ENCODE results near the gene MUC22.
"Not testable (repeated sequence)": the region's sequence is repeated elsewhere in the genome, so short reads cannot be mapped to it uniquely, and the experiment has no call there.

Gene MUC22

GRCh38 chr6:31010393-31011060 lies at the start of gene MUC22:
TSS of gene MUC22 (plus strand) at chr6:31010474. CDS start at chr6:31010707, 233 bp downstream.
- DNase-seq (ENCODE audit: extremely low read depth in 1 of 2, low read depth in 1 of 2): no peak

DNA sequence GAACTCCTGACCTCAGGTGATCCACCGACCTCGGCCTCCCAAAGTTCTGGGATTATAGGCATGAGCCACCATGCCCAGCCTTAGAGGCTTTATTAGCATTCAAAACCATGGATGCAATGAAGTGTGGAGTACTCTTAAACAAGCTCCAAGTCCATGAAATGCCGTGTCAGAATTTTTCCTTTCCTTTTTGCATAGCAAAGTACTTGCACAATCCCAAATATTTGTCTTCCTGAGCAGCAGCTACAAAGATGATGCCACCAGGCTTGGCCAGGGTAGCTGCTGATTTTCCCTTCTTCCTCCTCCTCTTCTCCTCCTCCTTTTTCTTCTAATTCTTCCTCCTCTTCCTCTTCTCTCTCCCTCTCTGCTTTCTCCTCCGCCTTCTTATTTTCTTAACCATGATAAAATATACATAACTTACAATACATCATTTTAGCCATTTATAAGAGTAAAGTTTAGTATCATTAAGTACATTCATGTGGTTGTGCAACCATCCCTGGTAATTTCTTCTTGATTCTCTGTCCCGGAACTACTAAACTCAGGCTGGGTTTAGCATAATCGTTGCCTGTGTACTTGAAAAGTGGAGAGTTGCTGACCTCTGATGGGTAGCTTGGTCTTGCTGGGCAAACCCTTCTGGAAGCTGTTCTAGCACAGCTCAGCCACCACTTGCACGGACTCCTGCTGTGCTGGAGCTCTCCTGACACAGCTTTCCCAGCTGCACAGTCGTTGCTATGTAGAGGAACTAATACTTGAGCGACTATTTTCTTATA lies 49.2 kb upstream of the MUC22 start:
- no peak for DNase-seq (ENCODE audit: extremely low read depth in 1 of 2, low read depth in 1 of 2)

DNA sequence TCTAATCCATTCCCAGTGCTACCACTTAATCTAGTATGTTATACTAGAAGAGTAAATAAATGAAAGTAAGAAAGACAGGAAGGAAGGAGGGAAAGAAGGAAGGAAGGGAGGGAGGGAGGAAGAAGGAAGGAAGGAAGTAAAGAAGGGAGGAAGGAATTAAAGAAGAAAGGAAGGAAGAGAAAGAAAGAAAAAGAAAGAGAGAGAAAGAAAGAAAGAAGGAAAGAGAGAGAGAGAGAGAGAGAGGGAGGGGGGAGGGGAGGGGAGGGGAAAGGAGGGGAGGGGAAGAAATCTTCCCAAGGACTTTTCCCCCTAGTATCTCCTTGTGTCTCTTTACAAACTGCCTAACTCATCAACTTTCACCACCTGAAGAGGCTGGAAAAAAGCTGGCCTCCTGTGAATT lies 47.6 kb upstream of the MUC22 start:
- no peak for DNase-seq (ENCODE audit: extremely low read depth in 1 of 2, low read depth in 1 of 2)

- DNase-seq (ENCODE audit: extremely low read depth in 1 of 2, low read depth in 1 of 2): no peak
Measured at GRCh38 chr6:30963641-30964040, 46.6 kb upstream of the MUC22 start.

- no peak for DNase-seq (ENCODE audit: extremely low read depth in 1 of 2, low read depth in 1 of 2)
Measured at GRCh38 chr6:30964075-30964474, 46.2 kb upstream of the MUC22 start.

GRCh38 chr6:30965140-30965601 lies 45.1 kb upstream of the MUC22 start:
- DNase-seq (ENCODE audit: extremely low read depth in 1 of 2, low read depth in 1 of 2): no peak

- DNase-seq (ENCODE audit: extremely low read depth in 1 of 2, low read depth in 1 of 2): no peak
Measured at GRCh38 chr6:30966154-30966553, 44.1 kb upstream of the MUC22 start.

DNA sequence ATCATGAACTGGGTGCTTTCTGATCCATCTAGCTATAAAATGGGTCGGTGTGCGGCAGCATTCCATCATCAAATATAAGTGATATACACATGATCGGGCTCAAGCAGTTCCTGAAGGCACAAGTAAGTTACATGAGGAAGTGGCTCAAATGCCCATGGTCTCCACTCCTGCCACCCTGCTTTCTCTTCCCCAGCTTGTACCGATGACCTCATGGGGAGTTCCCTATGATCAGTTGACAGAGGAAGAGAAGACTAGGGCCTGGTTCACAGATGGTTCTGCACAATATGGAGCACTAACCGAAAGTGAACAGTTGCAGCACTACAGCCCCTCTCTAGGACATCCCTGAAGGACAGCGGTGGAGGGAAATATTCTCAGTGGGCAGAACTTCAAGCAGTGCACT lies 41.1 kb upstream of the MUC22 start:
- DNase-seq (ENCODE audit: extremely low read depth in 1 of 2, low read depth in 1 of 2): not testable (repeated sequence)

DNA sequence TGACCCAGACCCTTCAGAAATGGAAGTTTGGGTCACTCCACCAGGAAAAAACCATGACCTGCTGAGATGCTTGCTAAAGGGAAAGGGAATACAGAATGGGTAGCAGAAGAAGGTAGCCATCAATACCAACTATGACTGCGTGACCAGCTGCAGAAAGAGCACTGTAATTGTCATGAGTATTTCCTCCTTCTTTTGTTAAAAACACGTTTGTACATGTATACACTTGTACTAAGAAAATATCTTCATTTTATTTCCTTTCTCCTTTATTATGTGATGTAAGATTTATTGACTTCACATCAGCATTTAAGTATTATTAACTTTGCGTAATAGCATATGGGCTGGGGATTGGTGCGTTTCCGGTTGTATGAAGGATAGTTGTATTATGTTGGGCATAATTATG lies 39.3 kb upstream of the MUC22 start:
- no peak for DNase-seq (ENCODE audit: extremely low read depth in 1 of 2, low read depth in 1 of 2)

DNA sequence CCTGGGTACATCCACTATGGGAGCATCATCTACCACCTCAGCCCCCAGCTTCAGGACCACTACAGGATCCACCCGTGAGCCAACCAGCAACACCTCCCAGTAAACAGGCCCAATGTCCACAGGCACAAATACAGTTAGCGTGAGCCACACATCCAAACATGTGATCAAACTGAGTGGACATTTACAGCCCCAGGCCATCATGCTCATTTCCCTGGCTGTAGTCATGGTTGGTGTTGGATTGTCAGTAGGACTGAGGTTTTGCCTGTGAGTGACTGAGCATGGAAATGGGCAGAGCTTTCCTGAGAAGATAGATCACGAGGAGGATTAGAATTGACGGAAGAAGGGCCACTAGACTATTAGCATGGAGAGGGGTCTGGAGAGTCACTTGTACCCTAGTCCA lies 37.5 kb upstream of the MUC22 start:
- DNase-seq (ENCODE audit: extremely low read depth in 1 of 2, low read depth in 1 of 2): no peak

GRCh38 chr6:30974490-30975252 lies 35.6 kb upstream of the MUC22 start:
- no peak for DNase-seq (ENCODE audit: extremely low read depth in 1 of 2, low read depth in 1 of 2)

- no peak for DNase-seq (ENCODE audit: extremely low read depth in 1 of 2, low read depth in 1 of 2)
Measured at GRCh38 chr6:30979141-30979540, 31.1 kb upstream of the MUC22 start.

DNA sequence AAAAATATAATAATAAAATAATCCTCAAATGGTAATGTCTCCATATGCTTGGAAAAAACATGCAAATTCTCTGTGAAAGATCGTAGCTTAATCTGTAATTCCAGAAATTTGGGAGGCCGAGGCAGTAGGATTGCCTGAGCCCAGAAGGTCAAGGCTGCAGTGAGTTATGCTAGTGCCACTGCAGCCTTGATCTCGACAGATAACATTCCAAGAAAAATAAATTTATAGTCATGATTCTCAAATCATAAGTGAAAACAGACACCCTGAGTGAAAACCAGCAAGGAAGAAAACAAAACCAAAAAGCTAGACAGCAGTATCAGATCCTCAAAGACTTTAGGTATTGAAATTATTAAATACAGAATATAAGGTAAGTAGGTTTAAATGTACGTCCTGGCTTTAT lies 30.6 kb upstream of the MUC22 start:
- DNase-seq (ENCODE audit: extremely low read depth in 1 of 2, low read depth in 1 of 2): no peak

- DNase-seq (ENCODE audit: extremely low read depth in 1 of 2, low read depth in 1 of 2): no peak
Measured at GRCh38 chr6:30981942-30982772, 28.1 kb upstream of the MUC22 start.

GRCh38 chr6:30983439-30983838 lies 26.8 kb upstream of the MUC22 start, which contains the start of gene MUC21:
TSS of gene MUC21 (plus strand) at chr6:30983718. CDS start at chr6:30983959, 241 bp downstream.
- no peak for DNase-seq (ENCODE audit: extremely low read depth in 1 of 2, low read depth in 1 of 2)

- no peak for DNase-seq (ENCODE audit: extremely low read depth in 1 of 2, low read depth in 1 of 2)
Measured at GRCh38 chr6:30985490-30985889, 24.8 kb upstream of the MUC22 start.

- no peak for DNase-seq (ENCODE audit: extremely low read depth in 1 of 2, low read depth in 1 of 2)
Measured at GRCh38 chr6:30987304-30987703, 23.0 kb upstream of the MUC22 start.

- DNase-seq (ENCODE audit: extremely low read depth in 1 of 2, low read depth in 1 of 2): no peak
Measured at GRCh38 chr6:30988209-30988825, 22.0 kb upstream of the MUC22 start.

- DNase-seq (ENCODE audit: extremely low read depth in 1 of 2, low read depth in 1 of 2): no peak
Measured at GRCh38 chr6:30990422-30991086, 19.7 kb upstream of the MUC22 start.

DNA sequence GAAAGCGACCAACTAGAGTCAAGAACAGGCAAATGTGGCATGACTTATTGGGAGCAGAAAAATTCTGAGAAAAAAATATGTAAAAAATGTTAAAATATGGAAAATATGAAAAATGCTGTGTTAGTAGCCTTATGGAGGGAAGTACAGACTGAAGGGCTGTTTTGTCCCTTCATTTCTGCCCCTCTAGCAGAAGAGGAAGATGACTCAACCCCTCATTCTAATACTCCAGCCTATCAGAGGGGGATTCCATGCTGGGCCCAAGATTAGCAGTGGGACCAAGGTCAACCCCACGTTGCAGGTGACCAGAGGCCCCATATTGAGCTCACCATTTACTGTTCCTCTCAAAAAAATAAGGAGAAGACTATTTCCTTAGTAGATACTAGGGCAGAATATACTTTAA lies 18.4 kb upstream of the MUC22 start:
- DNase-seq (ENCODE audit: extremely low read depth in 1 of 2, low read depth in 1 of 2): no peak

All from activated CD8-positive, alpha-beta memory T cell treated with anti-CD3 and anti-CD28 coated beads for 1 hour (primary cell).